Natural killer cell (primary cell): ENCODE data around the gene RASA1. TPM values are rescaled to one million over a fixed set of nuclear protein-coding genes. Genes with fewer than 3 reads are reported as not detected.

ENCODE experiments used
- ATAC-seq, 3 donors: fragments of 150-1000 bp in 2 of 3; fragments of 200-7000 bp in 1 of 3; cut with Tn5 transposase; 1 replicate in 1 of 3; 2 replicates in 2 of 3; pipeline ENCODE4 v1.10.0; 2021; ENCODE audit warnings: mild to moderate bottlenecking in 2 of 3, moderate library complexity in 2 of 3
- DNase-seq, 2 donors: peaks; one replicate each; pipeline versions ENCODE4 v3.0.0 to v3.0.0-alpha.2; 2013 to 2021; ENCODE audit warnings: mixed read lengths in 1 of 2
- H3K27ac ChIP-seq: one replicate; pipeline ENCODE4 v1.5.1; 2013; ENCODE audit warnings: mild to moderate bottlenecking, low read length
- H3K27me3 ChIP-seq: one replicate; pipeline ENCODE4 v1.6.1; 2013; ENCODE audit warnings: low read length; ENCODE audit not compliant: control insufficient read depth, insufficient read depth
- H3K36me3 ChIP-seq: one replicate; pipeline ENCODE4 v1.6.1; 2013; ENCODE audit warnings: low read length; ENCODE audit not compliant: control insufficient read depth, insufficient read depth
- H3K4me1 ChIP-seq: one replicate; pipeline ENCODE4 v1.6.1; 2013; ENCODE audit warnings: low read length; ENCODE audit not compliant: control insufficient read depth, insufficient read depth
- H3K4me3 ChIP-seq: one replicate; pipeline ENCODE4 v1.5.1; 2013; ENCODE audit warnings: low read length
- H3K9me3 ChIP-seq: one replicate; pipeline ENCODE4 v1.6.1; 2013; ENCODE audit warnings: low read length; ENCODE audit not compliant: control insufficient read depth, insufficient read depth
- H3K27ac Mint-ChIP-seq, 2 donors: one replicate each; pipeline ENCODE4 v1.8.0; 2022; ENCODE audit warnings: mild to moderate bottlenecking in 2 of 2, mixed read lengths in 2 of 2, moderate library complexity in 1 of 2
- H3K27me3 Mint-ChIP-seq, 2 donors: one replicate each; pipeline ENCODE4 v1.8.0; 2022; ENCODE audit warnings: low read depth in 2 of 2, mixed read lengths in 2 of 2
- H3K36me3 Mint-ChIP-seq: one replicate; pipeline ENCODE4 v1.8.0; 2022; ENCODE audit warnings: mixed read lengths
- H3K4me1 Mint-ChIP-seq, 2 donors: one replicate each; pipeline ENCODE4 v1.8.0; 2022; ENCODE audit warnings: mixed read lengths in 2 of 2
- H3K4me3 Mint-ChIP-seq: one replicate; pipeline ENCODE4 v1.8.0; 2022; ENCODE audit warnings: mild to moderate bottlenecking, moderate library complexity, mixed read lengths
- H3K9me3 Mint-ChIP-seq, 2 donors: one replicate each; pipeline ENCODE4 v1.8.0; 2022; ENCODE audit warnings: mixed read lengths in 2 of 2
- CTCF ChIP-seq: fragments of 200-600 bp; IDR thresholded peaks from one replicate; pipeline ENCODE4 v1.8.0; 2022; ENCODE audit warnings: antibody characterized with exemption
- WGBS: methylation state at CpG from one replicate; pipeline ENCODE4 v1.1.7; 2013; ENCODE audit warnings: missing lambda C conversion rate; ENCODE audit not compliant: insufficient coverage; 5-methylcytosine and 5-hydroxymethylcytosine counted together
- intact Hi-C: fragments of 100-400 bp; cut with micrococcal nuclease; formaldehyde crosslinking; loops from one replicate; pipeline ENCODE4 v1.14.2; 2022
- total RNA-seq, 4 donors: library from RNA; stranded (reverse); fragments of 120-200 nt in 1 of 4; gene quantifications; one replicate each; pipeline versions ENCODE4 v1.2.3 to v1.2.4, GENCODE V29; 2013 to 2022

The RASA1 gene
- total RNA-seq, 3 donors from 2014 or later (not counting 1 experiment from before 2014, with no cell fraction given) = 20.3 to 26.5 (median 21.2) TPM

DNA sequence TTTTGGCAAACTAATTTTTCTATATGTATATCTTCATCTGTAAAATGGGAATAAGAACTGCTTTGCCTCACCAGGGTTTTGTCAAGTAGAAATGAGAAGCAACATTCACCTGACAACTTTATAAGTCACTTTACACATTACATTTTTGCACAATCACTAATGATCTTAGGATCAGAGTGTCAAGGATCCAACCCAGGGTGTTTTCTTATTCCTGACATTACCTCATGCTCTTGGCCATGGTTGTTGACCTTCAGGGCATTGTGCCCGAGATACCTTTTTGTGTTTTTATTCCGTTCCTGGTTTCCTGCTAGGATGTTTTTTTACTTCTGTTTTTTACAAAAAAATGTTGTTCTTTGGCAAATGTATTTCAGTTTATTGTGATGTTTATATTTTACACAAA is 22.2 kb upstream of the RASA1 start:
- H3K9me3 ChIP-seq = no peaks in the 10 kb centered on the region
- intact Hi-C loops = no loop called here
- H3K36me3 ChIP-seq = no peaks in the 10 kb centered on the region
- no peaks in the 10 kb centered on the region for H3K36me3 Mint-ChIP-seq
- no peaks in the 10 kb centered on the region for H3K4me1 ChIP-seq
- DNase-seq (no peak), ATAC-seq (no peak)
- WGBS = 91% methylated on average over 2 of the region's 2 CpGs
- no peak overlapping the region for H3K27ac Mint-ChIP-seq
- no peak overlapping the region for H3K4me3 ChIP-seq
- no peaks in the 10 kb centered on the region for H3K27me3 Mint-ChIP-seq
- TF ChIP-seq CTCF = no peak
- no peak overlapping the region for H3K4me3 Mint-ChIP-seq
- H3K4me1 Mint-ChIP-seq = peaks cover 0 to 7% of the 10 kb centered on the region in 2 donors
- no peak overlapping the region for H3K27ac ChIP-seq
- no peaks in the 10 kb centered on the region for H3K27me3 ChIP-seq
- no peaks in the 10 kb centered on the region for H3K9me3 Mint-ChIP-seq

- no peaks in the 10 kb centered on the region for H3K36me3 ChIP-seq
- Mint-ChIP-seq H3K4me1 (peaks cover 0 to 7% of the 10 kb centered on the region in 2 donors), H3K4me3 (no peak overlapping the region), H3K36me3 (no peaks in the 10 kb centered on the region), H3K27me3 (no peaks in the 10 kb centered on the region), H3K27ac (no peak overlapping the region), H3K9me3 (no peaks in the 10 kb centered on the region)
- H3K27ac ChIP-seq = no peak overlapping the region
- intact Hi-C loops = no loop called here
- ATAC-seq = no peak
- no peak for TF ChIP-seq CTCF
- no peak overlapping the region for H3K4me3 ChIP-seq
- H3K9me3 ChIP-seq = no peaks in the 10 kb centered on the region
- no peak for DNase-seq
- H3K4me1 ChIP-seq = no peaks in the 10 kb centered on the region
- H3K27me3 ChIP-seq = no peaks in the 10 kb centered on the region
Measured at GRCh38 chr5:87246061-87246460, 21.6 kb upstream of the RASA1 start.

GRCh38 chr5:87252283-87252605 is 15.4 kb upstream of the RASA1 start:
- Histone ChIP-seq H3K27me3 (no peaks in the 10 kb centered on the region), H3K4me3 (no peak overlapping the region), H3K4me1 (no peaks in the 10 kb centered on the region), H3K9me3 (no peaks in the 10 kb centered on the region), H3K27ac (no peak overlapping the region), H3K36me3 (no peaks in the 10 kb centered on the region)
- H3K27me3 Mint-ChIP-seq = no peaks in the 10 kb centered on the region
- DNase-seq (no peak), ATAC-seq (no peak)
- no peak overlapping the region for H3K4me3 Mint-ChIP-seq
- H3K4me1 Mint-ChIP-seq = no peaks in the 10 kb centered on the region
- H3K27ac Mint-ChIP-seq = no peak overlapping the region
- WGBS = 96% methylated on average over 16 of the region's 16 CpGs
- no peaks in the 10 kb centered on the region for H3K36me3 Mint-ChIP-seq
- no peaks in the 10 kb centered on the region for H3K9me3 Mint-ChIP-seq
- TF ChIP-seq CTCF = no peak
- intact Hi-C loops = no loop called here

DNA sequence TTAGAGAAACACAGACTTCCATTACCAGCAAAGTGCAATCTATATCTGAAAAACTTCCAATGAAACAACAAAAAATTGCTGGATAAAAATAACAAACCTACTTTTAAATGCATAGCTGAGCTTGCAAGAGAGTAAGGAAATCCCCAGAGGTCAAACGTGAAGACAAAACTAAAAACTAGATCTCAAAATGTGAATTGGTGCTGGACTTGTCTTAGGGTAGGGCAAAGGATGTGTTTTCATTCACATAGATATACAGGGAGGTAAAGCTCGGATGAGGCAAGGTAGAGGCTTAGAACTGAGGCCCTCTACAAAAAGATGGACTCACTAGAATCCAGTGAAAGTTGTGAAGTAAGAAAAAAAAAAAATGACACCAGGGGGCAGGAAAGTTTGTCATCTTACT is 13.6 kb upstream of the RASA1 start:
- Histone ChIP-seq H3K27me3 (no peaks in the 10 kb centered on the region), H3K4me3 (no peak overlapping the region), H3K9me3 (no peaks in the 10 kb centered on the region), H3K36me3 (no peaks in the 10 kb centered on the region), H3K4me1 (no peaks in the 10 kb centered on the region), H3K27ac (no peak overlapping the region)
- Mint-ChIP-seq H3K27me3 (no peaks in the 10 kb centered on the region), H3K36me3 (no peaks in the 10 kb centered on the region), H3K4me3 (no peak overlapping the region), H3K4me1 (no peaks in the 10 kb centered on the region), H3K9me3 (no peaks in the 10 kb centered on the region), H3K27ac (no peak overlapping the region)
- 62% methylated on average over 2 of the region's 2 CpGs for WGBS
- TF ChIP-seq CTCF = no peak
- ATAC-seq (no peak), DNase-seq (no peak)
- intact Hi-C loops = no loop called here
